SK-N-MC (cell line): ENCODE measurements around the gene CRTC1.

ENCODE experiments used
- DNase-seq: peaks from one replicate; pipeline ENCODE4 v3.0.0-alpha.2; 2011; ENCODE audit warnings: low read depth, low spot score
- H3K27ac ChIP-seq: fragments of 200-600 bp; sonication (generic); 2 replicates; pipeline ENCODE4 v1.5.1; 2016; ENCODE audit warnings: mixed run types
- H3K36me3 ChIP-seq: fragments of 200-600 bp; sonication (generic); 2 replicates; pipeline ENCODE4 v1.6.1; 2017; ENCODE audit warnings: antibody characterized with exemption, low read length, mixed read lengths; ENCODE audit not compliant: insufficient read depth
- H3K4me3 ChIP-seq: fragments of 200-600 bp; sonication (generic); 2 replicates; pipeline ENCODE4 v1.5.1; 2016
- H3K9ac ChIP-seq: fragments of 200-600 bp; sonication (generic); 2 replicates; pipeline ENCODE4 v1.8.0; 2017; ENCODE audit warnings: mixed run types, mixed read lengths; ENCODE audit not compliant: insufficient read length
- H3K9me3 ChIP-seq: fragments of 200-600 bp; sonication (generic); 2 replicates; pipeline ENCODE4 v1.6.1; 2017; ENCODE audit warnings: low read depth, mild to moderate bottlenecking, antibody characterized with exemption, low read length, moderate library complexity, mixed read lengths
- EZH2 ChIP-seq: fragments of 200-600 bp; sonication (generic); IDR thresholded peaks from one replicate; pipeline ENCODE4 v1.6.1; 2017; ENCODE audit warnings: antibody characterized with exemption
- FOXP2 ChIP-seq: optimal IDR thresholded peaks from 2 replicates; pipeline ENCODE3; 2011; ENCODE audit warnings: mild to moderate bottlenecking, moderate library complexity; ENCODE audit not compliant: insufficient read depth; ENCODE audit errors: extremely low read length, control extremely low read depth
- POLR2AphosphoS5 ChIP-seq: IDR thresholded peaks from 2 replicates; pipeline ENCODE4 v1.6.1; 2012; ENCODE audit warnings: mild to moderate bottlenecking, low read depth, low read length, borderline replicate concordance

CRTC1 gene

DNA sequence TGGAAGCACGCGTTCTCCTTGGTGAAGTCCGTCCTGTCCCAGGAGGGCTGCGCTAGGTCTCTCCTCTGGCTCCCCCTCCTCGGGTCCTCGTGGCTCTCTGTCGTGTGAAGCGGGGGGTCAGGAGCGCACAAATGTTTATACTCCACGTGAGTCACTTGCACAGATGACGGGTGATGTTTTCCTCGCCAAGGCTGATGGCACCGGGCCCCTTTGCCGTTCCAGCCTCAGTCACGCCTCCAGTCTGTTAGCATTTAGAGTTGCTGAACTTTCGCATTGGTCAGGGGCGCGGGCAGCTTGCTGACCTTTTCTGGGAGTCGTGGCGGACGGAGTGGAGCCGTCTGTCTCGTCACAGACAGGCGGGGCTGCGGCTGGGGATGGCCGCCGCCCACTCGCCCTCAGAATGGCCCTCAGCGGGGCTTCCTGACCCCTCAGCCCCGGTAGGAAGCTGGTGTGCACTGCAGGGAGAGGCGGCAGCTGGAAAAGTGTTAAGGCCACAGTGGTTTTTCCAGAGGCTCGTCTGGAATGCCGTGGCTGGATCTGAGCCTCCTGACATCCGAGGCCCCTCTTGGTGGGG lies 32.9 kb upstream of the CRTC1 start:
- Histone ChIP-seq H3K4me3 (no peak overlapping the region), H3K9ac (no peak overlapping the region), H3K36me3 (no peaks in the 10 kb centered on the region), H3K9me3 (no peaks in the 10 kb centered on the region), H3K27ac (no peak overlapping the region)
- TF ChIP-seq POLR2AphosphoS5 (no peak), FOXP2 (no peak), EZH2 (no peak)
- no peak for DNase-seq

DNA sequence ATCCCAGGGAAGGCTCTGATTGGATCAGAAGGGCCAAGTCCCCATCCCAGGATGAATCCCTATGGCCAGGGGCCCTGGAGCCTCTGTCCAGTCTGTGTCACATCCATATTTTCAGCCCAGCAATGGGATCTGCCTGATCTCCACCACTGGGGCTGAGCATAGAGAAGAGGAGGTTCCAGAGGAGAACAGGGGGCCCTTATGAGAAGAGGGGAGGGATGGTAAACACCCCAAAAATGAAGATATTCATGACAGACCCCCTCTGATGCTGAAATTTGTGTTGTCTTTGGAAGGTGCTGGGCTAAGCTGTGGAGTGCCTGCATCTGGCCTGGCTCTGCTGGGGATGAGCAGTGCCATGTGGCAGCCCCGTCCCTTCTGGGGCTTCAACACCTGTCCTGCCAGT lies 32.2 kb upstream of the CRTC1 start:
- Histone ChIP-seq H3K27ac (no peak overlapping the region), H3K36me3 (no peaks in the 10 kb centered on the region), H3K4me3 (no peak overlapping the region), H3K9me3 (no peaks in the 10 kb centered on the region), H3K9ac (no peak overlapping the region)
- DNase-seq = no peak
- TF ChIP-seq POLR2AphosphoS5 = no peak
- no peak for TF ChIP-seq EZH2
- no peak for TF ChIP-seq FOXP2

DNA sequence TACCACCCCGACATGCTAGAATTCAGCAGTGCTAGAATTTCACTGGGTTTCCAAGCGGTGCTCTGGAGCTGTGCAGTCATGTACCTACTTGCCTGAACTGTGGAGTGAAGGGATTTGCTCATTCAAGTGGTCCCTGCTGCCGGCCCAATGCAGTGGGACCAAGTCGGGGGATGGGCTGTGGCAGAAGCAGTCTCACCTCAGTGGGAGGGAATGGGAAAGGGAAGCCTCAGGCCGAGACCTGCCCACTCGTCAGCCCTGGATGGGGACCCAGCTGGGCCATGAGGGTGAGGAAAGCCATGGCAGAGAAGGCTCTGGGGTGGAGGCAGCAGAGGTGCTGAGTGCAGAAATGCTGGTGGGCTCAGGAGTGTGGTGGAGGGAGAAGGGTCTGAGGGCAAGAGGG lies 31.7 kb upstream of the CRTC1 start:
- H3K9ac ChIP-seq = no peak overlapping the region
- no peak for DNase-seq
- H3K27ac ChIP-seq = no peak overlapping the region
- no peaks in the 10 kb centered on the region for H3K9me3 ChIP-seq
- no peak for TF ChIP-seq FOXP2
- TF ChIP-seq POLR2AphosphoS5 = no peak
- TF ChIP-seq EZH2 = no peak
- H3K36me3 ChIP-seq = no peaks in the 10 kb centered on the region
- H3K4me3 ChIP-seq = no peak overlapping the region

GRCh38 chr19:18653853-18654252 lies 29.6 kb upstream of the CRTC1 start:
- no peak overlapping the region for H3K4me3 ChIP-seq
- H3K9me3 ChIP-seq = no peaks in the 10 kb centered on the region
- no peak for DNase-seq
- no peak overlapping the region for H3K9ac ChIP-seq
- H3K27ac ChIP-seq = no peak overlapping the region
- TF ChIP-seq EZH2 (no peak), FOXP2 (no peak), POLR2AphosphoS5 (no peak)
- H3K36me3 ChIP-seq = no peaks in the 10 kb centered on the region

DNA sequence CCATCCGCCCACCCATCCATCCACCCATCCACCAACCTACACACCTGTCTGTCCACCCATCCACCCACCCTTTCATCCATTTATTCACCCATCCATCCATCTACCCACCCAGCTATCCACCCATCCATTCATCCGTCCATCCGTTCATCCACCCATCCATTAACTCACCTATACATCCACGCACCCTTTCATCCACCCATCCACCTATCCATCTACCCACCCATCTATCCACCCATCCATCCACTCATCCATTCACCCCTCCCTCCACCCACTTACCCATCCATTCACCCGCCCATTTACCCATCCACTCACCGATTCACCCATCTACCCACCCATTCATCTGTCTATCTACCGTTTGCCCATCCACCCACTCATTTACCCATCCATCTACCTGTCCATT lies 29.0 kb upstream of the CRTC1 start:
- TF ChIP-seq EZH2 = no peak
- TF ChIP-seq FOXP2 = no peak
- no peak for TF ChIP-seq POLR2AphosphoS5
- H3K27ac ChIP-seq = no peak overlapping the region
- no peak for DNase-seq
- no peaks in the 10 kb centered on the region for H3K36me3 ChIP-seq
- H3K4me3 ChIP-seq = no peak overlapping the region
- H3K9me3 ChIP-seq = no peaks in the 10 kb centered on the region
- no peak overlapping the region for H3K9ac ChIP-seq

DNA sequence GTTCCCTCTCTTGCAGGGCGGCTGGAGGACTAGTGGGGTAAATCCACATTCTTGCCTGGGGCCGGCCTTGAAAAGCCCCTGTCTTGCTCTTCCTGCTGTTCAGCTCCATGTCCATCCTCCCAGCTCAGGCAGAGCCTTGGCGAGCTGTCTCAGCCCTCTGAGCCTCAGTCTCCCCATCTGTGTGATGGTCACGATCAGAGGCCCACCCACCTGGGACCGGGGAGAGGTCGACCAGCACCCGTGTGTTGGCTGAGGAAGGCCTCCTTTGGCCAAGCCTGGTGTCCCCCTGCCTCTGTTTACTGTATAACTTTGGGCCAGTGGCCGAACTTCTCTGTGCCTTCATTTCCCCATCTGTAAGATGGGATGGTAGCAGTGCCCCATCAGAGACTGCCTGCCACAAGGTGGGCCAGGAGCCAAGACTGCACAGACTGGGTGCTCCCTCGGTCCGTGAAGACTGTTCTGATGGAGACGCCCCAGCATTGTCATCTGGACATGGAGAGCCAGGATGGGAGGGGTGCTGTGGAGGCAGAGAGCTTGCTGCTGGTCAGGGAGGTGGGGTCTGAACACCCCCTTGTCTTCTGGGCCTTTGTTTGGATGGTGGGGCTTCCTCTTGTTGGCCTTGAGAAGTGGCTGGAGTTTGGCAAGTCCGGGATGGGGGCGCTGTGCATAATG lies 28.2 kb upstream of the CRTC1 start:
- DNase-seq = no peak
- Histone ChIP-seq H3K9me3 (no peaks in the 10 kb centered on the region), H3K9ac (no peak overlapping the region), H3K36me3 (no peaks in the 10 kb centered on the region), H3K4me3 (no peak overlapping the region), H3K27ac (no peak overlapping the region)
- TF ChIP-seq FOXP2 (no peak), EZH2 (no peak), POLR2AphosphoS5 (no peak)

DNA sequence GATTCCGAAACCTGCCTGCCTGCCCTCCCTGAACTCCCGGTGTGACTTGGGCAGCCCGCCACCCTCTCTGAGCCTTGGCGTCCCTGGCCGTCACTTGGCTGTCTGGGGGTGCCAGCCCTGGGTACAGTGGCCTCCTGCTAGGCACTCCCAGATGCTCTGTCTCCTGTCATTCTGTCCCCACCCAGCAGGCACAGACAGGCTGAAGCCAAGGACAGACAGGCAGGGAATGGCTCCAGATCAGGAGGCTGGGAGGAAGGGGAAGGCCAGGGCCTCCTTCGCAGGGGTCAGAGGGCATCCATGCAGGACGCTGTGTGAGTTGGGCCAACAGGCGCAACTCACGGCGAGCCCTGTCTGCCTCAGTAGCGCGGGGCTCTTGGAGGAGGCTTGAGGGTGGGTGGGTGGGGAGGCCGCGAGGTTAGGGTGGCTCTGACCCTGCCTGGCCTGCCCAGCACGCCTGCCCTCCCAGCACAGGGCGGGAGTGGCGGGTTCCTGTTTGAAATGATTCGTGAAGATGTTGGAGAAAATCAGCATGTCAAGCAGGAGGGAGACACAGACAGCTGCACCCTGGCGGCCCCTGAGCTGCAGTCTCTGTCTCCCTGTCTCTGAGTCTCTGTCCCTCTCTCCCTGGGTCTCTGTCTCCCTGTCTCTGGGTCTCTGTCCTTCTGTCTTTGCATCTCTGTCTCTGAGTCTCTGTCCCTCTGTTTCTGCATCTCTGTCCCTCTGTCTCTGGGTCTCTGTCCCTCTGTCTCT lies 27.0 kb upstream of the CRTC1 start:
- H3K4me3 ChIP-seq = no peak overlapping the region
- DNase-seq = no peak
- H3K9ac ChIP-seq = no peak overlapping the region
- no peaks in the 10 kb centered on the region for H3K9me3 ChIP-seq
- TF ChIP-seq FOXP2 (no peak), EZH2 (no peak)
- H3K36me3 ChIP-seq = no peaks in the 10 kb centered on the region
- H3K27ac ChIP-seq = no peak overlapping the region

GRCh38 chr19:18657590-18658365 lies 25.7 kb upstream of the CRTC1 start:
- TF ChIP-seq POLR2AphosphoS5 = no peak
- TF ChIP-seq FOXP2 = no peak
- TF ChIP-seq EZH2 = no peak
- Histone ChIP-seq H3K36me3 (no peaks in the 10 kb centered on the region), H3K4me3 (no peak overlapping the region), H3K9ac (no peak overlapping the region), H3K9me3 (no peaks in the 10 kb centered on the region), H3K27ac (no peak overlapping the region)
- no peak for DNase-seq
